Nephron (organoid): ENCODE measurements around the gene RRP9.

Source experiments
- H3K27ac Mint-ChIP-seq, 3 experiments: 2 replicates each; pipeline ENCODE4 v1.8.0; 2020; ENCODE audit warnings: mixed read lengths in 3 of 3, mild to moderate bottlenecking in 2 of 3, moderate library complexity in 1 of 3
- H3K27me3 Mint-ChIP-seq: 2 replicates; pipeline ENCODE4 v1.8.0; 2021; ENCODE audit warnings: low read depth, mild to moderate bottlenecking, moderate library complexity, mixed read lengths
- H3K36me3 Mint-ChIP-seq: 2 replicates; pipeline ENCODE4 v1.8.0; 2020; ENCODE audit warnings: low read depth, mixed read lengths
- H3K4me1 Mint-ChIP-seq: 2 replicates; pipeline ENCODE4 v1.8.0; 2020; ENCODE audit warnings: mixed read lengths
- H3K4me3 Mint-ChIP-seq, 3 experiments: 2 replicates each; pipeline ENCODE4 v1.8.0; 2020; ENCODE audit warnings: mild to moderate bottlenecking in 3 of 3, mixed read lengths in 3 of 3, moderate library complexity in 2 of 3
- H3K9me3 Mint-ChIP-seq: 2 replicates; pipeline ENCODE4 v1.8.0; 2020; ENCODE audit warnings: mixed read lengths
- CTCF ChIP-seq, 3 experiments: fragments of 200-600 bp; sonication (generic); IDR thresholded peaks; one replicate each; pipeline ENCODE4 v1.5.0; 2021; ENCODE audit warnings: antibody characterized with exemption in 3 of 3; ENCODE audit not compliant: unreplicated experiment in 3 of 3

The RRP9 gene

GRCh38 chr3:51968170-51968775 lies 26.6 kb upstream of the RRP9 start:
- no peaks in the 10 kb centered on the region for H3K36me3 Mint-ChIP-seq
- H3K27ac Mint-ChIP-seq = peak overlapping the region; percentile 79 to 96 (median 90)
- no peaks in the 10 kb centered on the region for H3K9me3 Mint-ChIP-seq
- peak overlapping the region; percentile 89 to 93 (median 90) for H3K4me3 Mint-ChIP-seq
- peaks cover 49% of the 10 kb centered on the region for H3K4me1 Mint-ChIP-seq
- peaks cover 3% of the 10 kb centered on the region for H3K27me3 Mint-ChIP-seq
- no peak for TF ChIP-seq CTCF (IDR thresholded peaks at IDR 0.05; ENCODE audit: unreplicated experiment in 3 of 3)

GRCh38 chr3:51967384-51968169 lies 25.9 kb upstream of the RRP9 start, which contains the start of gene PCBP4:
Gene PCBP4 (minus strand): TSS chr3:51967454. CDS start chr3:51961240, 6,214 bp downstream.
- Mint-ChIP-seq H3K27me3 (peaks cover 3% of the 10 kb centered on the region), H3K27ac (peak within 1 kb of the TSS; percentile 79 to 96 (median 91)), H3K4me3 (peak within 1 kb of the TSS; percentile 94 to 97 (median 96)), H3K36me3 (no peaks in the 10 kb centered on the region), H3K4me1 (peaks cover 54% of the 10 kb centered on the region), H3K9me3 (no peaks in the 10 kb centered on the region)
- no peak for TF ChIP-seq CTCF (IDR thresholded peaks at IDR 0.05; ENCODE audit: unreplicated experiment in 3 of 3)

GRCh38 chr3:51966922-51967383 lies 25.2 kb upstream of the RRP9 start:
- Mint-ChIP-seq H3K27ac (peak overlapping the region; percentile 42 to 92 (median 91)), H3K27me3 (peaks cover 3% of the 10 kb centered on the region), H3K4me3 (peak overlapping the region; percentile 94 to 97 (median 96)), H3K4me1 (peaks cover 59% of the 10 kb centered on the region), H3K36me3 (no peaks in the 10 kb centered on the region), H3K9me3 (no peaks in the 10 kb centered on the region)
- no peak for TF ChIP-seq CTCF (IDR thresholded peaks at IDR 0.05; ENCODE audit: unreplicated experiment in 3 of 3)

GRCh38 chr3:51966486-51966885 lies 24.8 kb upstream of the RRP9 start:
- peak overlapping the region; percentile 94 to 97 (median 96) for H3K4me3 Mint-ChIP-seq
- H3K36me3 Mint-ChIP-seq = no peaks in the 10 kb centered on the region
- peaks cover 3% of the 10 kb centered on the region for H3K27me3 Mint-ChIP-seq
- TF ChIP-seq CTCF (IDR thresholded peaks at IDR 0.05; ENCODE audit: unreplicated experiment in 3 of 3) = no peak
- peaks cover 64% of the 10 kb centered on the region for H3K4me1 Mint-ChIP-seq
- H3K9me3 Mint-ChIP-seq = no peaks in the 10 kb centered on the region
- peak overlapping the region; percentile 42 to 92 (median 91) for H3K27ac Mint-ChIP-seq

- H3K4me1 Mint-ChIP-seq = peaks cover 64% of the 10 kb centered on the region
- H3K9me3 Mint-ChIP-seq = no peaks in the 10 kb centered on the region
- peak overlapping the region; percentile 42 to 92 (median 91) for H3K27ac Mint-ChIP-seq
- no peak for TF ChIP-seq CTCF (IDR thresholded peaks at IDR 0.05; ENCODE audit: unreplicated experiment in 3 of 3)
- H3K36me3 Mint-ChIP-seq = peaks cover 3% of the 10 kb centered on the region
- peak overlapping the region; percentile 94 to 97 (median 96) for H3K4me3 Mint-ChIP-seq
- H3K27me3 Mint-ChIP-seq = peaks cover 3% of the 10 kb centered on the region
Measured at GRCh38 chr3:51966016-51966415, 24.3 kb upstream of the RRP9 start.
